HG03175 (cell line): Measurements from ENCODE around the gene GOLGA8F.
"Not testable (repeated sequence)": the region's sequence is repeated elsewhere in the genome, so short reads cannot be mapped to it uniquely, and the experiment has no call there.

ENCODE experiments used
- ATAC-seq: cut with Tn5 transposase; IDR thresholded peaks from one replicate; pipeline ENCODE4 v1.9.1; 2021; ENCODE audit warnings: mild to moderate bottlenecking, moderate library complexity; ENCODE audit not compliant: unreplicated experiment

The GOLGA8F gene, protein sequence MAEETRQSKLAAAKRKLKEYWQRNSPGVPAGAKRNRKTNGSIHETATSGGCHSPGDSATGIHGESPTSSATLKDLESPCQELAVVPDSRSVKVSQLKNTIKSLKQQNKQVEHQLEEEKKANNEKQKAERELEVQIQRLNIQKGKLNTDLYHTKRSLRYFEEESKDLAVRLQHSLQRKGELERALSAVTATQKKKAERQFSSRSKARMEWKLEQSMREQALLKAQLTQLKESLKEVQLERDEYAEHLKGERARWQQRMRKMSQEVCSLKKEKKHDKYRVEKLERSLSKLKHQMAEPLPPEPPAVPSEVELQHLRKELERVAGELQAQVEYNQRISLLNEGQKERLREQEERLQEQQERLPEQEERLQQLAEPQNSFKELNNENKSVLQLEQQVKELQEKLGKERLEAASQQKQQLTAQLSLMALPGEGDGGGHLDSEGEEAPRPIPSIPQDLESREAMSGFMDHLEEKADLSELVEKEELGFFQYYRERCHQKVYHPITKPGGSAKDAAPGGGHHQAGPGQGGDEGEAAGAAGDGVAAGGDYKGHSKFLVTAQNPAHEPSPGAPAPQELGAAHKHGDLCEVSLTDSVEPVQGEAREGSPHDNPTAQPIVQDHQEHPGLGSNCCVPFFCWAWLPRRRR

DNA sequence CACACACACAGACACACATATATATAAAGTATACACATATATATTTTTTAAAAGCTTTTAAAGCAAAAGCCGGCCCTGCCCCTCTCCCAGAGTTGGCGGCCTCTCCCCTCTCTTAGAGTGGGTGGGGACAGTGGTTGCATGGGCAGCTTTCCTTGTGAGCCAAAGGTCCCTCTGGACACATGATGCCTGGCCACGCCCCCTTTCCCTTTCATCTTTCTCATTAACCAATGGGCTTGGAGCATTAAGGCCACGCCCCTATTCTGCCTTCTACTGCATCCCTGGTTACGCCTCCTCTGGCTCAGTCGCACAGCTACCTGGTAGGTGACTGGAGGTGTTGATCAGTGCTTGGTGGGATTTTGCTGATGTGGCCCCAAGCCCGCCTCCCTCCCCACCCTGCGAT lies at the start of gene GOLGA8F:
GOLGA8F (plus strand) TSS at position 301 of the 400 bp plus-strand sequence; CDS start at position 399, 98 bp downstream.
- ATAC-seq: not testable (repeated sequence)

DNA sequence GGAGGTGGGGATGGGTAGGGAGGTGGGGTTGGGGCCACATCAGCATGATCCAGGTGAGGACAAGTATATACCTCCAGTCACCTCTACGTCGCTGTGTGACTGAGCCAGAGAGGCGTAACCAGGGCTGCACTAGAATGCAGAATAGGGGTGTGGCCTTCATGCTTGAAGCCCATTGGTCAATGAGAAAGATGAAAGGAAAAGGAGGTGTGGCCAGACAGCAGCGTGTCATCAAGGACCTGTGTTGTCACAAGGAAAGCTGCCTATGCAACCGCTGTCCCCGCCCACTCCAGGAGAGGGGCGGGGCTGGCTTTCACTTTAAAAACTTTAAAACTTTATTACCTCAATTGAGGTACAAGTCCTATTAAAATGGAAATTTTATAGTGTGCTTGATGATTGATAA lies 20.5 kb upstream of the GOLGA8F start, which contains the start of gene GOLGA6L24:
GOLGA6L24 (minus strand) TSS at position 101 of the 400 bp plus-strand sequence; CDS start at position 40, 61 bp downstream.
- ATAC-seq: not testable (repeated sequence)

DNA sequence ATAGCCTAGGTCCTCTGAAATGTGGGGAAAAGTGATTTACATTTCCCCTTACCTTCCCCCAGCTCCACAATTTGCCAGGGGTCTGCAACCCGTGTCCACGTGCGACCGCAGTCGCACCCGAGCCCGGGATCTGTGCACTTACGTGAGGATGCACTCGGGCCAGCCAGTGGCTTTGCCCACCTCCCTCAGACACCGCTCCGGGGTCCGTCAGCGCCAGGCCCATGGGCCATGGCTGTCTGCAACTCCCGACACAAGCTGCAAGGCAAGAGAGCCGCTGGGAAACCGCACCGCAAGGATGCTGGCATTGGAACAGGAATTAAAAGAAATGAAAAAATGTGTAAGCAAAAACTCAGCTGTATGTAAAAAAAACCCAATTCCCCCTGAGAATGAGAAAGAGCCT lies 13.0 kb upstream of the GOLGA8F start:
- not testable (repeated sequence) for ATAC-seq

DNA sequence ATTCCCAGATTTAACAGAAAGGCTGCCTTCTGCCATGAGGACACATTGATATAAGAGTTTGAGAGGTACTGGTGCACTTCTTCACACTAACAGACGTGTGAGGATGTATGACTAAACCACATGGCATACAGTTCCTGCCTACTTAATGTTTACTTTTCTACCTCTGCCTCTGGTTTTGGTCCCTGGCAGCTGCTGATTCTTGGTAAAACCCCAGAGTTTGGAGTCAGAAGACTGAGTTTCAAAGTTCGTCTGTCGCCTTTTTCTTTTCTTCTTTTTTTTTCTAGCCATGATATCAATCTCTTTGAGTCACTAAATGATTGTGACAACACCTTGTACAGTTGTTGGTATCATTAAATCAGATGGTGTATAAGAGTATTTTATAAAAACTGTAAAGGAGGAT lies 1.6 kb downstream of the GOLGA8F start:
- ATAC-seq: not testable (repeated sequence)

DNA sequence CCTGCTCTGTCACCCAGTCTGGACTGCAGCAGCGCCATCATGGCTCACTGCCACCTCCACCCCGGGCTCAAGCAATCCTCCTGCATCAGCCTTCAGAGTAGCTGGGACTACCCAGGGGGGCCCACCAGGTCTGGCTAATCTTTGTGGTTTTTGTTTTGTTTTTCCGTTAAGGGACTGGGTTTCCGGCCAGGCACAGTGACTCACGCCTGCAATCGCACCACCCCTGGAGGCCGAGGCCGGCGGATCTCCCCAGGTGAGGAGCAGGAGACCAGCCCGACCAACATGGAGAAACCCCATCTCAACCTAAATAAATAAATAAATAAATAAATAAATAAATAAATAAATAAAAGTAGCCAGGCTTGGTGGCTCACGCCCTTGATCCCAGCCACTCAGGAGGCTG lies 17.6 kb downstream of the GOLGA8F start:
- not testable (repeated sequence) for ATAC-seq

DNA sequence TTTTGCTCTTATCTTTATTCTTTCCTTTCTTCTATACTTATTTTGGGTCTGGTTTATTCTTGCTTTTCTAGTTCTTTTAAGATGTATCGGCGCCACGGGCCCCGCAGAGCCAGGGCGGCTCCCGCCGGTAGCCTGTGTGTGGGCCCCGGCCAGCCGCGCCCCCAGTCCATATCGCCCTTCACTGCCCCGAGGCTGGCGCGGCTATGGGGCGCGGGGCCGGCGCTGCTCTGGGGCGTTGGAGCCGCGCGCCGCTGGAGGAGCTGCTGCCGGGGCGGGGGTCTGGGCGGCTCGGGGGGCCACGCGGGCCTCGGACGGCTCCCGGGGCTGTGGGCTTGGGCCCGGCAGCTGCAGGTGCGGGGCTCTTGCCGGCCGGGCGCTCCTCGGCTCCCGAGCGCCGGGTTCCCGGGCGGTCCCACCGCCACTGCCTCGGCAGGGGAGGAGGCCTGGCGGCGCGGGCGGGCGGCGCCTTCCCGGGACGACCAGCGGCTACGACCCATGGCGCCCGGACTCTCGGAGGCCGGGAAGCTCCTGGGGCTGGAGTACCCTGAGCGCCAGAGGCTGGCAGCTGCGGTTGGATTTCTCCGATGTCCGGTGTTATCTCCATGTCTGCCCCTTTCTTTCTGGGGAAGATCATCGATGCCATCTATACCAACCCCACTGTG lies 24.4 kb downstream of the GOLGA8F start:
- not testable (repeated sequence) for ATAC-seq

DNA sequence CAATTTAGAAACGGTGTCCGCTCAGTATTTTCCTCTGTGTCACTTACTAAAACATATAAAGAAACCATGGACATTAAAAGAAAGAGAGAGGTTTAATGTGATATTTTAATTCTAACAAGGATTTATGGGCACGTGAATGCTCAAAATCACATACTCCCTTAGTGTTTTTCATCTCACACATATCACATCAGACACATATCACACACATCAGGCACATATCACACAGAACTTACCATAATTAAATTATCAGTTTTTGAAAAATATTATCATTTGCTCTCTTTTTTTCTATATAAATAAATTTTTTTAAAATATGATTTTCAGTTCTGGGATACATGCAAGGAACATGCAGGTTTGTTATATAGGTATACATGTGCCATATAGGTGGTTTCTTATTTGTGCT lies 42.0 kb downstream of the GOLGA8F start:
- not testable (repeated sequence) for ATAC-seq

GRCh38 chr15:28435594-28435993 lies 57.1 kb downstream of the GOLGA8F start:
- not testable (repeated sequence) for ATAC-seq
